Medulla oblongata (tissue), 1 donor: Measurements from ENCODE around the gene SLC29A1.

ENCODE experiments used
- DNase-seq: peaks from one replicate; pipeline ENCODE4 v3.0.0-alpha.2; 2015; ENCODE audit errors: extremely low spot score

SLC29A1 gene

GRCh38 chr6:44255105-44255808, 31.9 kb downstream of the SLC29A1 start:
- no peak for DNase-seq

GRCh38 chr6:44255871-44256774, 32.7 kb downstream of the SLC29A1 start:
- DNase-seq = peak; percentile 28

- DNase-seq = no peak
Measured at GRCh38 chr6:44256775-44257024, 33.3 kb downstream of the SLC29A1 start.

GRCh38 chr6:44257025-44257752, 33.8 kb downstream of the SLC29A1 start, which contains the start of gene SLC35B2:
Gene SLC35B2, minus strand, starts transcription at chr6:44257528. Its CDS starts 118 bp downstream, at chr6:44257410.
- peak; percentile 93 for DNase-seq

GRCh38 chr6:44257753-44258324, 34.4 kb downstream of the SLC29A1 start:
- DNase-seq = no peak

GRCh38 chr6:44258325-44258863, 35.0 kb downstream of the SLC29A1 start:
- DNase-seq = no peak

DNA sequence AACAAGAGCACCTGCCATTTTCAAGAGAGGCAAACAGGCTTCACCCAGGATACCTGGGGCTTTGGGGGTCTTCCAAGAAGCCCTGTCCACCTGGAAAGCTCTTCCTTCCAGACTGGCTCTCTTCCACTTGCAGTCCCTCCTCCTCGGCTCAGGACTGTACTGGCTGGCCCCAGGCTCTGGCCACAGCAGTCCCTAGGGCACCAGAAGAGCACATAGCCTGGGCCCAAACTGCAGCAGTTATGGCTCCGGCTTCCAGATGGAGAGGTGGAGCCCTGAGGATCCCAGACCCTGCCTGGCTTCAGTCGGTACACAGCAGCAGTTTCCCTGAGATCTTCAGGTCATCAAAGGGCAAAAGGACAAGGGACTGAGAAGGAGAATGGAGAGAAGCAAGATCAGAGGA, 35.5 kb downstream of the SLC29A1 start:
- no peak for DNase-seq

DNA sequence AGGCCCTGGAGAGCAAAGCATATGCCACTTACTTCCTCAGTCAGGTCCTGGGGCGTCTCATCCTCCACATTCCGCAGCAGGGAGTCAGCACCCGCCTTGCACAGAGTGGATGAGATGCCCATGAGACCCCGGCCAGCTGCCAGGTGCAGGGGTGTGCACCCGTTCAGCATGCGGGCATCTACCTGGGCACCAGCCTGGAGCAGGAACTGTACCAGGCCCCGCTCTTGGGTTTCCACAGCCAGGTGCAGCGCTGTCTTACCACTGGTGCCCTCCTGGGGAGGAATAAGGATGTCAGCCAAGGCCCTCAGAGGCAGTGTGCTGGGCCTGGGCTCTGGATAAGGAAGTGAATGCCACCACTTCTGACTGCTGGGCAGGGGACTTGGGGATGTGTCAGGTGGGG, 36.6 kb downstream of the SLC29A1 start:
- DNase-seq = no peak

DNA sequence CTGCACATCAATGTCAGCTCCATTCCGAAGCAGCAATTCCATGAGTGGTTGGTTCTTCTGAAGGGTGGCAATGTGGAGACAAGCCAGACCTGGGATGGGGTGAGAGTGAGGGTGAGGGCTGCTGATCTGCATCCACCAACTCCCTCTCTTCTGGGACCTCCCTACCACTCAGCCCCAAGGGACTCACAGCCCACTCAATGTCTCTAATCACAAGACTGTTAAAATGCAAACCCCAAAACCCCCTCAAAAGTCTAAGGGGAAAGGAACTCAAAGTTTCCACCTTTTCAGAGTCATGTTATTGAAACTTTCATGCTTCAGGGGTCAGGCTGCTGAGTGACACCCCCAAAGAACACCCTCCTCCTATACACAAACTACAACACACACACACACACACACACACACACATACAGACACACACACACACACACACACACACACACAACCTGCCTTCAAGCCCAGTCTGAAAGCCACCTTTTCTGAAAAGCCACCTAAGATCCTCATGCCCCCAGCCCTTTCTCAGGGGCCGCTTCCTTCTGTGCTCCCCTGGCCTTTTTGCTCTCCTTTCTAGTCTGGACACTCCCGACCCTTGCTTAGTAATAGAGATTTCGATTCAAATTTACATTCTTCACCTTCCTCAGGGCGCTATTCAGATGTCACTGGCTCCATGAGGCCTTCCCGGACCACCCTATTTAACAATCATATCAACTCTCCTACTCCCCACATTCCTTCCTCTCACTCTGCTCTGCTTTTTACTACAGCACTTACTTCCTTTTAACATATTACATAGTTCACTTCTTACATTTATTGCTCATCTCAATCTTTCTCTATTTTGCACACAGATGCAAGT, 37.3 kb downstream of the SLC29A1 start:
- DNase-seq = no peak

GRCh38 chr6:44261581-44261980, 38.2 kb downstream of the SLC29A1 start:
- no peak for DNase-seq

DNA sequence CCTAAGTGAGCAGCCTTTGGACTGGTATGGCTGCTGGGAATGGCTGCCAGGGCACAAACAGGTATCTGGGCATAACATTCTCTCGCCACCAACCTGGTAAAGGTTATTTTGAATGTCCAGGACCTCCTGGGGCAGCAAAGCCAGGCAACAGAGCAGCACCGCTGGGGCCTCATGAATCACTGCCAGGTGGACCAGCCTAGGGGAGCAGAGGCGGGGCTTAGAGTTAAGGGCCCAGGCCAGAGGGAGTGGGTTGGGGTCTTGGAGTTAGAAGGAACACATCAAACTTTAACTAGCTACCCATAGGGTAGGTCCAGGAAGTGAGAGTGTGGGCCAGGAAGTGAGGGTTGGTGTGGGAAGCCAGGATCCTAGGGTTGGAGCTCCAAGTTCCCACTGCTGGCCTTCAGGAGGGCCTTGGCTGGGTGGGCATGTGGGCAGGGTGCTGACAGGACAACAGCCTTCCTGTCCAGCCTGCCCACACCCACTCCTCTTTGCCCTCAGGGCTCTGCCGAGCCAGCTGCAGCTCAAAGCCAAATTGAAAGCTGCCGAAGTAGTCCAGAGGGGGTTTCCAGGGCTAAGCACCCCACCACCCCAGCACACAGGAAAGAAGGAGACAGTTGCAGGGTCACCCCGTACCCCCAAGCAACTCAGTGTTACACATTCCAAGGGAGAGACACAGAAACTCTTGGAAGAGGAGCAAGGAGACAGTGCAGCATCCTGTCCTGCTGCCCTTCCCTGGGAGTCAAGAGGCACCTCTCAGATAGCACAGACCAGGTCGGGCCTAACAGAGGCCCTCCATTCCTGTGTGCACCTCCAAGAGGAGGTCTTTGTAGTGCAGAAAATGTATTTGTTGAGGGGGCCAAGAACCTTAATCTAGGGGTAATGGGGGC, 39.3 kb downstream of the SLC29A1 start:
- no peak for DNase-seq

DNA sequence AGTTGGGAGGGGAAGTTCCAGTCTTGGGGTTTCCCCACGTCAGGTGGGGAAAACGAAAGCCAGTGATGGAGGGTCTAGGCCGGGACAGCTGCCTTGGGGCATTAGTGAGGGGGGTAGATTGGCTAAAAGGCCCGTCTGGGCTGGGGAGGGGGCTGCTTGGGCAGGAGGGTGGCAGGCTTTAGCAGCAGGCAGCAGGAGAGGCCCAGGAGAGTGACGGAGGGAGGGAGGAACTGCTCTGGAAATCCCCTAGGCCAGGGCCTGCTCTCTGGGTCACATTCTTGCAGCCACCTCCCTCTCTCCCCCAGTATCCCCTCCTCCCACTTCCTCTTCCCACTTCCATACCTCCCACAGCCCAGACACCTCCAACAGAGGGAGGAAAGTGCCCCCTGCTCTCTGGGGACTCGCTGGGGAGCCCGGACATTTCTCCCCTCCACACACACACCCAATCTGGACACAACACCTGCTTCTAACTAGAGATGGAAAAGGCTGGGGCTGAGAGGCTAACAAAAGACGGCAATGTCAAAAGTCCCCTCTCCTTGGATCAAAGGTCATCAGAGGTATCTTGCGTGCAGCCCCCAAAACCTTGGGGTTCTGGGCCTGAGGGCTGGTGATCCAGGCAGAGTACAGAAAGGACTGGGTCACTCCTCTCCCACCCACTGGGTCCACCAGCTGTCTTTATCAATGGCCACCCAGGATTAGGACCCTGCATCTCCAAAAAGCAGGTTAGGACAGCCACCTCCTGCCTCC, 40.1 kb downstream of the SLC29A1 start:
- peak; percentile 47 for DNase-seq

- peak; percentile 75 for DNase-seq
Measured at GRCh38 chr6:44264154-44265006, 41.0 kb downstream of the SLC29A1 start.

DNA sequence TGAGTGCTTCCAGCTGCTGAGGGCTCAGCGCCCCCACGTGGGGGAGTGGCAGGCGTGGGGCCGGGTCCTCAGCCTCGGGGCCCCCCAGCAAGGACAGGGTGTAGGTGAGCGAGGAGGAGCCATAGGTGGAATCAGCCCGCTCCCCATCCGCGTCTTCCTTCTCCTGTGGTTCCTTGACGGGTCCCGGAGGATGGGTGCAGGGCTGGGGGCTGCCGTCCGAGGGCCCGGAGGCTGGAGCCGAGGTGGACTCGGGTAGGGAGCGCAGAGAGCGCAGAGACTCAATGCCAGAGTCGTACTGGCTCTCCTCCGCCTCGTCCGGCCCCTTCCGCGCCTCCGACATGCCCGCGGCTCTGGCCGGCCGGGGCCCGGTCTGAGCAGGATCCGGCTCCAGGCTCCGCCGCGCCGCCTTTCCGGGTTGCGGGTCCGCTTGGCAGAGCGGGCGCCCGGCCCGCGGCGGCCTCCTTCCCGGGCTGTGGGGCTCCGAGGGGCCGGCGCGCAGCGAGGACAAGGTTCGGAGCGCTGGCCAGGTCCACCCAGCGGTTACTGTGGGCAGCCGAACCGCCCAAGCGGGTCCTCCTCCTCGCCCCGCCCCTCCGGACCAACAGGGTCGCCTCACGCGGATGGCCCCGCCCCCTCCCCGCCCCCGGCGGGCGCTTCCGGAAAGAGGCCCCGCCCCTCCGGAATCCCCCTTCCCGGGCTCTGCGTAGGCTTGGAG, 41.8 kb downstream of the SLC29A1 start, which contains the start of gene NFKBIE:
Gene NFKBIE, minus strand, starts transcription at position 545 of the 715 bp plus-strand sequence. Its CDS starts 205 bp downstream, at position 340.
- DNase-seq = peak; percentile 95

GRCh38 chr6:44265722-44266233, 42.4 kb downstream of the SLC29A1 start:
- DNase-seq = no peak

GRCh38 chr6:44266347-44266746, 43.0 kb downstream of the SLC29A1 start:
- DNase-seq = no peak

- no peak for DNase-seq
Measured at GRCh38 chr6:44267252-44267651, 43.9 kb downstream of the SLC29A1 start.
